ENCODE results near the gene KIF22. TPM values are rescaled to one million over a fixed set of nuclear protein-coding genes. Genes with fewer than 3 reads are reported as not detected.
"Not testable (repeated sequence)": the region's sequence is repeated elsewhere in the genome, so short reads cannot be mapped to it uniquely, and the experiment has no call there.

KIF22 gene
- total RNA-seq, 4 donors from 2014 or later: 37.6 to 159 (median 59.5) TPM

GRCh38 chr16:29791845-29792807 is 1.6 kb downstream of the KIF22 start:
- DNase-seq: no peak
- peaks cover 0 to under 1% (median 0%) of the 10 kb centered on the region in 4 donors for H3K36me3 ChIP-seq
- H3K27me3 ChIP-seq: no peaks in the 10 kb centered on the region
- peak overlapping the region in 2 of 4 donors; percentile 91 to 92 for H3K27ac ChIP-seq
- TF ChIP-seq POLR2AphosphoS5 (IDR thresholded peaks at IDR 0.05) (no peak), EP300 (IDR thresholded peaks at IDR 0.05; ENCODE audit: low read depth) (no peak), POLR2A (IDR thresholded peaks at IDR 0.05) (no peak)
- TF ChIP-seq, protein P1, sequence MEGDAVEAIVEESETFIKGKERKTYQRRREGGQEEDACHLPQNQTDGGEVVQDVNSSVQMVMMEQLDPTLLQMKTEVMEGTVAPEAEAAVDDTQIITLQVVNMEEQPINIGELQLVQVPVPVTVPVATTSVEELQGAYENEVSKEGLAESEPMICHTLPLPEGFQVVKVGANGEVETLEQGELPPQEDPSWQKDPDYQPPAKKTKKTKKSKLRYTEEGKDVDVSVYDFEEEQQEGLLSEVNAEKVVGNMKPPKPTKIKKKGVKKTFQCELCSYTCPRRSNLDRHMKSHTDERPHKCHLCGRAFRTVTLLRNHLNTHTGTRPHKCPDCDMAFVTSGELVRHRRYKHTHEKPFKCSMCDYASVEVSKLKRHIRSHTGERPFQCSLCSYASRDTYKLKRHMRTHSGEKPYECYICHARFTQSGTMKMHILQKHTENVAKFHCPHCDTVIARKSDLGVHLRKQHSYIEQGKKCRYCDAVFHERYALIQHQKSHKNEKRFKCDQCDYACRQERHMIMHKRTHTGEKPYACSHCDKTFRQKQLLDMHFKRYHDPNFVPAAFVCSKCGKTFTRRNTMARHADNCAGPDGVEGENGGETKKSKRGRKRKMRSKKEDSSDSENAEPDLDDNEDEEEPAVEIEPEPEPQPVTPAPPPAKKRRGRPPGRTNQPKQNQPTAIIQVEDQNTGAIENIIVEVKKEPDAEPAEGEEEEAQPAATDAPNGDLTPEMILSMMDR (IDR thresholded peaks at IDR 0.05): no peak
- 60 to 69% methylated on average over 4 to 9 of the region's 9 CpGs for WGBS, 2 donors (ENCODE audit: low coverage in 1 of 2)
- H3K4me3 ChIP-seq: peak overlapping the region in 2 of 4 donors; percentile 67 to 92
- no peaks in the 10 kb centered on the region for H3K9me3 ChIP-seq
- H3K4me1 ChIP-seq: peaks cover 11 to 27% (median 19%) of the 10 kb centered on the region in 4 donors
- intact Hi-C loops (cut with DNase I; ENCODE audit: low total_unique reads): no loop called here
- in situ Hi-C loops (cut with MboI; ENCODE audit: low pct_ligation_motif_present in 1 of 4, low pct_unique_long_range_greater_than_20kb in 1 of 4, low sequenced_read_pairs in 3 of 4): no loop called here

- peaks cover 11 to 27% (median 19%) of the 10 kb centered on the region in 4 donors for H3K4me1 ChIP-seq
- H3K27ac ChIP-seq; in situ Hi-C loops (cut with MboI; ENCODE audit: low pct_ligation_motif_present in 1 of 4, low pct_unique_long_range_greater_than_20kb in 1 of 4, low sequenced_read_pairs in 3 of 4); H3K4me3 ChIP-seq; DNase-seq; H3K36me3 ChIP-seq; H3K27me3 ChIP-seq; intact Hi-C loops (cut with DNase I; ENCODE audit: low total_unique reads); H3K9me3 ChIP-seq: not testable (repeated sequence)
- WGBS, 2 donors (ENCODE audit: low coverage in 1 of 2): 94 to 96% methylated on average over 13 to 18 of the region's 18 CpGs
Measured at GRCh38 chr16:29793153-29793552, 2.6 kb downstream of the KIF22 start.

DNA sequence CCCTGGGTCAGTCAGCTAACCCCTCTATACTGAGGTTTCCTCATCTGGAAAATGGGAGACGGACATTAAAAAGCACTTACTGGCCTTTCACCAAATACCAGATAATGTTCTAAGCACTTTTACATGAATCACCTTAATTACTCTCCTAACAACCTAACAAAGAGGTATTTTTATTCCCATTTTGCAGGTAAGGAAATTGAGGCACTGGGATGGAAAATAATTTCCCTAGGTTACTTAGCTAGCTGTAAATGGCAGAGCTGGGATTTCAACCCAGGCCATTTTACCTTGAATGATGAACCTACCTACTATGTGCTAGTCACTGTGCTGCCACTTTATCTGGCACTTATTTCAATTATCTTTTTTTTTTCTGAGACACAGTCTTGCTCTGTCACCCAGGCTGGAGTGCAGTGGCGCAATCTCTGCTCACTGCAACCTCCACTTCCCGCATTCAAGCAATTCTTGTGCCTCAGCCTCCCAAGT is 3.7 kb downstream of the KIF22 start:
- intact Hi-C loops (cut with DNase I; ENCODE audit: low total_unique reads): no loop called here
- peaks cover 0 to 15% (median 5%) of the 10 kb centered on the region in 4 donors for H3K36me3 ChIP-seq

GRCh38 chr16:29802416-29802935 is 11.9 kb downstream of the KIF22 start:
- TF ChIP-seq POLR2A (IDR thresholded peaks at IDR 0.05): no peak
- H3K27me3 ChIP-seq: no peaks in the 10 kb centered on the region
- in situ Hi-C loops (cut with MboI; ENCODE audit: low pct_ligation_motif_present in 1 of 4, low pct_unique_long_range_greater_than_20kb in 1 of 4, low sequenced_read_pairs in 3 of 4) (no loop called here), intact Hi-C loops (cut with DNase I; ENCODE audit: low total_unique reads) (no loop called here)
- DNase-seq: no peak
- peaks cover 4 to 17% (median 8%) of the 10 kb centered on the region in 4 donors for H3K4me1 ChIP-seq
- no peak overlapping the region for H3K27ac ChIP-seq
- no peaks in the 10 kb centered on the region for H3K9me3 ChIP-seq
- 95% methylated on average over 8 of the region's 8 CpGs; no CpG with 5 or more reads in 1 of the 2 donors for WGBS, 2 donors (ENCODE audit: low coverage in 1 of 2)
- peaks cover 0 to 11% (median 5%) of the 10 kb centered on the region in 4 donors for H3K36me3 ChIP-seq
- no peak overlapping the region for H3K4me3 ChIP-seq

More for the DNA sequence above, 3.7 kb downstream of the KIF22 start:
- Histone ChIP-seq H3K27me3 (no peaks in the 10 kb centered on the region), H3K9me3 (no peaks in the 10 kb centered on the region), H3K4me1 (peaks cover 11 to 27% (median 19%) of the 10 kb centered on the region in 4 donors), H3K27ac (no peak overlapping the region), H3K4me3 (no peak overlapping the region)
- no peak for DNase-seq
- in situ Hi-C loops (cut with MboI; ENCODE audit: low pct_ligation_motif_present in 1 of 4, low pct_unique_long_range_greater_than_20kb in 1 of 4, low sequenced_read_pairs in 3 of 4): no loop called here
- whole genome bisulfite sequencing, 2 donors (ENCODE audit: low coverage in 1 of 2): 97 to 100% methylated on average over 3 of the region's 3 CpGs
- no peak for TF ChIP-seq POLR2A (IDR thresholded peaks at IDR 0.05)
- TF ChIP-seq POLR2AphosphoS5 (IDR thresholded peaks at IDR 0.05): no peak
- TF ChIP-seq EP300 (IDR thresholded peaks at IDR 0.05; ENCODE audit: low read depth): no peak
- TF ChIP-seq, protein P1 (IDR thresholded peaks at IDR 0.05): no peak

DNA sequence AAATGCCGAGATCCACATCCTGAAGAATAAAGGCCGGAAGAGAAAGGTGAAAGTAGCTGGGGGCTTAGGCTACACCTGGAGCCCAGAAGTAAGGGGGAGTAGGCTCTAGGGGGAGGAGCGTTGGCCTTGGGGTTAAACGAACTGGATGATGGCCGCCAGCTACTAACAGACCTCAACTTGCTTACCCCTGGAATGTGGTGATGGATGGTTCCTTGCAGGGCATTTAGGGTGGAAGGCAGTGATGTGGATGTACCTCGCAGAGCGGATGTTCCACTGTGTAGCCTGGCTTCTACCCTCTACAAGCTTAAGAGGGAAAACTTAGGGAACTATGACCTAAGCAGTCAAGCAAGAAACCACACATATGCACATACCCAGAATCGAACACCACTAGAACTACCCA is 13.5 kb downstream of the KIF22 start:
- TF ChIP-seq EP300 (IDR thresholded peaks at IDR 0.05; ENCODE audit: low read depth) (no peak), POLR2AphosphoS5 (IDR thresholded peaks at IDR 0.05) (no peak), POLR2A (IDR thresholded peaks at IDR 0.05) (no peak)
- TF ChIP-seq, protein P1 (IDR thresholded peaks at IDR 0.05): no peak

More for the DNA sequence above, 13.5 kb downstream of the KIF22 start:
- H3K36me3 ChIP-seq: peaks cover 0 to under 1% (median under 1%) of the 10 kb centered on the region in 4 donors
- in situ Hi-C loops (cut with MboI; ENCODE audit: low pct_ligation_motif_present in 1 of 4, low pct_unique_long_range_greater_than_20kb in 1 of 4, low sequenced_read_pairs in 3 of 4) (no loop called here), intact Hi-C loops (cut with DNase I; ENCODE audit: low total_unique reads) (no loop called here)
- no peak for DNase-seq
- H3K27me3 ChIP-seq: no peaks in the 10 kb centered on the region
- peak overlapping the region; percentile 93 to 98 (median 96) for H3K27ac ChIP-seq
- H3K4me3 ChIP-seq: peak overlapping the region in 1 of 4 donors; percentile 88
- WGBS, 2 donors (ENCODE audit: low coverage in 1 of 2): 80 to 81% methylated on average over 3 to 8 of the region's 8 CpGs
- peaks cover 14 to 30% (median 20%) of the 10 kb centered on the region in 4 donors for H3K4me1 ChIP-seq
- no peaks in the 10 kb centered on the region for H3K9me3 ChIP-seq
